ENCODE results near the gene TCF12. TPM values are rescaled to one million over a fixed set of nuclear protein-coding genes. Genes with fewer than 3 reads are reported as not detected.

The TCF12 gene
- total RNA-seq, 2 donors from 2014 or later = 44.9 to 55.5 TPM

GRCh38 chr15:57284535-57284934, 366.1 kb downstream of the TCF12 start:
- no peak for DNase-seq (ENCODE audit: low spot score in 2 of 2)
- ATAC-seq = no peak
- no peaks in the 10 kb centered on the region for H3K9me3 Mint-ChIP-seq
- peak overlapping the region in 1 of 2 donors; percentile 57 for H3K27ac Mint-ChIP-seq
- peaks cover 11 to 21% of the 10 kb centered on the region in 2 donors for H3K36me3 Mint-ChIP-seq

DNA sequence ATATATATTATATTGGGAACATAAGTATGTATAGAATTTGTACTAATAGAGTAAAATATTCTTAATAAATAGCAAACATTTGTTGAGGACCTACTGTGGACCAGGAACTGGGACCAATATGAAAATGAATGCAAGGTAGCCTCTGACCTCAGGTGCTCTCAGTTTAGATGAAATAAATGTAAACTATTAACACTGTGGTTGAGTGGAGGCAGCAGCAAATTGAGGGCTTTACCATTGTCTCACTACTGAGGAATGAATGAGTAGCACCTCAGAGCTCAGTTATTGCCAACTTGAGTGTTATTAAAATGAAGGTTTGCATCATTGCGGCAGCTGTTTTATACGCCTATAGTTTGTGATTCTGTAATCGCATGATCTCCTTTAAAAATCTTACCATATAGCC, 366.9 kb downstream of the TCF12 start:
- Mint-ChIP-seq H3K9me3 (peaks cover 3% of the 10 kb centered on the region in 2 donors), H3K36me3 (peaks cover 18 to 27% of the 10 kb centered on the region in 2 donors), H3K27ac (no peak overlapping the region)
- no peak for DNase-seq (ENCODE audit: low spot score in 2 of 2)
- no peak for ATAC-seq

GRCh38 chr15:57286446-57287122, 368.1 kb downstream of the TCF12 start:
- Mint-ChIP-seq H3K27ac (no peak overlapping the region), H3K9me3 (peaks cover 5 to 10% of the 10 kb centered on the region in 2 donors), H3K36me3 (peaks cover 27 to 33% of the 10 kb centered on the region in 2 donors)
- ATAC-seq = no peak
- no peak for DNase-seq (ENCODE audit: low spot score in 2 of 2)

DNA sequence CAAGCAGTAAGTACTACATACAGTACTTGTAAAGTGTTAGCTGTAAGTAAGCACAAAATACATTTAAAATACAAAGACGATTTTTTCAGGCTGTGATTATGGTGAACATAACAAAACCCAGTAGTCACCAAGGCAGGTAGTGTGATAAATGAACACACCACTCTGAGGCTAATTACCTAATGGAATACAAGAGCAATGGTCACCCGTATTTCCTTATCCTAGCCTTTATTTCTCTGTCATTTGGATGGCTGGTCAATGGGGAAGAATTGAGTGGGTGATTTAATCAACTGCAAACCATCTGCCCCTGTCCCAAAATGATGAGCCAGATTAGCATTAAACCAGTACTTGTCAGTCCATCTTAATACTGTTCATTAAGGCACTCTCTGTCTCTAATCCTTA, 368.7 kb downstream of the TCF12 start:
- no peak for ATAC-seq
- H3K27ac Mint-ChIP-seq = no peak overlapping the region
- peaks cover 33% of the 10 kb centered on the region in 2 donors for H3K36me3 Mint-ChIP-seq
- DNase-seq (ENCODE audit: low spot score in 2 of 2) = no peak
- H3K9me3 Mint-ChIP-seq = peaks cover 5 to 10% of the 10 kb centered on the region in 2 donors

GRCh38 chr15:57288926-57289580, 370.6 kb downstream of the TCF12 start:
- ATAC-seq (no peak), DNase-seq (ENCODE audit: low spot score in 2 of 2) (no peak)
- Mint-ChIP-seq H3K36me3 (peaks cover 28 to 35% of the 10 kb centered on the region in 2 donors), H3K9me3 (peaks cover 5 to 10% of the 10 kb centered on the region in 2 donors), H3K27ac (no peak overlapping the region)

DNA sequence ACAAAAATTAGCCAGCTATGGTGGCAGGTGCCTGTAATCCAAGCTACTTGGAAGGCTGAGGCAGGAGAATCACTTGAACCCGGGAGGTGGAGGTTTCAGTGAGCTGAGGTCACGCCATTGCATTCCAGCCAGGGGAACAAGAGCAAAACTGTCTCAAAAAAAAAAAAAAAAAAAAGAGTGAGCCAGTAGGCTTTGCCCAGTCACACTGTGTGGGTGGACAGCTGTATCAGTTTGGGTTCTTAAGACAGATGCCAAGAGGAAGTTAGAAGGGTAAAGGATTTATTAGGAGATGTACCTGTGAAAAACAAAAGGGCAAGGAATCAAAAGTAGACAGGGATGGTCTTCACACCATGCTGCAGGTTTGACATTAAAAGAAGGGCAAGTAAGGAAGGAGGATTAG, 371.7 kb downstream of the TCF12 start:
- ATAC-seq = no peak
- peak overlapping the region in 1 of 2 donors; percentile 39 for H3K27ac Mint-ChIP-seq
- peaks cover 21 to 35% of the 10 kb centered on the region in 2 donors for H3K36me3 Mint-ChIP-seq
- DNase-seq (ENCODE audit: low spot score in 2 of 2) = no peak
- peaks cover 5 to 10% of the 10 kb centered on the region in 2 donors for H3K9me3 Mint-ChIP-seq

DNA sequence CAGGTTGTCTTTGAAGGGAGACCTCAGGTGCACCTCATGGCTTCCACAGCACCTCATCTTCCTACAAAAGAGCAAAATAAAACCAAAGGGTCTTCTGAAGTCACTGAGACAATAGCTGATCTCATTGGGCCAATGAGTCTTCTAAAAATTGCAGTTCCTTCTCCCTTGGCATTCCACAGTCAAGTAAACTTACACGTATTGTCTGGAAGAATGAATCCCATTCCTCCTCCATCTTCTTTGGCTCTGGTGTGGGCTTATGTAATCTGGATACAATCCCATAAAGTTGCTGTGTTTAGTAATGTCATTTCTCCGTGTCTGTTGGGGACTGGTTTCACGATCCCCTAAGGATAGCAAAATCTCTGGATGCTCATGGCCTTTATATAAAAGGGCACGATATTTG, 372.4 kb downstream of the TCF12 start:
- Mint-ChIP-seq H3K36me3 (peaks cover 21 to 32% of the 10 kb centered on the region in 2 donors), H3K27ac (no peak overlapping the region), H3K9me3 (peaks cover 5 to 10% of the 10 kb centered on the region in 2 donors)
- DNase-seq (ENCODE audit: low spot score in 2 of 2) (no peak), ATAC-seq (no peak)

DNA sequence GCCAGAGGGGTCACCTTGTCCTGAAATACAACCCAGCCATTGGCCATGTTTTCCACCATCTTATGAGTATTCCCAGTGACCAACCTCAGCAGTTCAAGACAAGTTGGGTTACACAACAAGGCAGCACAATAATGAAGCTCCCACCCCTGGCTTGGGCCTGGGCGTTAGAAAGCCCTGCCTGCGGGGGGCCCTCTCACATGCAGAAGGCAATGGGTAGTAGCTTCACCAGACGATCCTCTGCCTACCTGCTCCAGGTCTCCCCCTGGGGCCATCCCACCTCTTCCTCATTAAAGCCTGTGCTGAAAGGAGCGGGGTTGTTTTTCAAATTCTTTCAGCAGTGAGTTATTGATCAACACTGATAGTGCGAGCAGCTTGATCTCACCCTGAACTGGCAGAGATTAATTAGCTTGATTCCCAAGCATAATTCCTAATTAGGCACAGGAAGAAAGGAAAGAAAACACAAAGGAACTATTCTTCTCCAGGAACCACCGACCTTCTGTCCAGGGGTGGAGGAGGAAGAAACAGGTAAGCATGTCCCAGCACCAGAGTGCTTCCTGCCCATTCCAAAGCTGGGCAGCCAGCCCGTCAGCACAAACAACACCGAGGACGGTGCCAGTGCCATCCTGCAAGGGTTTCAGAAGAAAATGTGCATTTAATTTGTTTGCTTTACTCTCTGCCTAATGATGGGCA, 378.2 kb downstream of the TCF12 start:
- peak overlapping the region in 1 of 2 donors; percentile 82 for H3K27ac Mint-ChIP-seq
- no peak for DNase-seq (ENCODE audit: low spot score in 2 of 2)
- ATAC-seq = no peak
- H3K9me3 Mint-ChIP-seq = no peaks in the 10 kb centered on the region
- H3K36me3 Mint-ChIP-seq = peaks cover 0 to 7% of the 10 kb centered on the region in 2 donors

GRCh38 chr15:57297163-57297593, 378.7 kb downstream of the TCF12 start:
- Mint-ChIP-seq H3K9me3 (no peaks in the 10 kb centered on the region), H3K27ac (peak overlapping the region in 1 of 2 donors; percentile 82), H3K36me3 (peaks cover 0 to 1% of the 10 kb centered on the region in 2 donors)
- ATAC-seq (no peak), DNase-seq (ENCODE audit: low spot score in 2 of 2) (no peak)

DNA sequence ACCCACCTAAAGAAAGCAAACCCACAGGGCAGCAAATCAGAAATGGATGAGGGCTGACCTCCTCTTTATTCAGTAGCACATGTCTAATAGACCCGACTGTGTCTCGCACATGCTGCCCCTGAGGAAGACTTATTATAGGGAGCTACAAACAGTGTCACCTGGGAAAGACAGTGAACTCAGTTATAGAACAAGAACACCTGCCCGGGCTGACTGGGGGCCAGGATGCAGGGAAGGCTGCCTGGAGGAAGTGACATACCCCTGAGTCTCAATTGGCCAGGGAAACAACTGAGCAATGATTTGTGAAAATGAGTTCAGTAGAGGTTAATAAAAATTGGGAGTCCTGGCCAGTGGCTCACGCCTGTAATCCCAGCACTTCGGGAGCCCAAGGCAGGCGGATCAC, 379.2 kb downstream of the TCF12 start:
- DNase-seq (ENCODE audit: low spot score in 2 of 2) = no peak
- H3K27ac Mint-ChIP-seq = no peak overlapping the region
- H3K9me3 Mint-ChIP-seq = no peaks in the 10 kb centered on the region
- no peaks in the 10 kb centered on the region for H3K36me3 Mint-ChIP-seq
- ATAC-seq = no peak

DNA sequence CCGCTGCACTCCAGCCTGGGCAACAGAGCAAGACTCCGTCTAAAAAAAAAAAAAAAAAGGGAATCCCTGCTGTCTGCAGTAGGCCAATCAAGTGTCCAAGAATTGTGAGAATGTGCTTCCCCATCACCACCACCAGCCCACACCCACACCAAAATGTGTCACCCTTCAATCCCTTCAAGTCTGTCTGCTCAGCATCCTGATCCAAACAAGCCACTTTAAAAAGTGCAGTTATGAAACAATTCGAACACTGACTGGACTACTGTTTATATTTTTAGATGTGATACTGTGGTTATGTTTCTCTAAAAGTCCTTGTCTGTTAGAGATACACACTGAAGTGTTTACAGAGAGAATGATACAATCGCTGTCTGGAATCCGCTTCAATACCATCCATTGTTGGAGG, 379.8 kb downstream of the TCF12 start:
- no peak for DNase-seq (ENCODE audit: low spot score in 2 of 2)
- H3K36me3 Mint-ChIP-seq = no peaks in the 10 kb centered on the region
- no peaks in the 10 kb centered on the region for H3K9me3 Mint-ChIP-seq
- ATAC-seq = no peak
- no peak overlapping the region for H3K27ac Mint-ChIP-seq

DNA sequence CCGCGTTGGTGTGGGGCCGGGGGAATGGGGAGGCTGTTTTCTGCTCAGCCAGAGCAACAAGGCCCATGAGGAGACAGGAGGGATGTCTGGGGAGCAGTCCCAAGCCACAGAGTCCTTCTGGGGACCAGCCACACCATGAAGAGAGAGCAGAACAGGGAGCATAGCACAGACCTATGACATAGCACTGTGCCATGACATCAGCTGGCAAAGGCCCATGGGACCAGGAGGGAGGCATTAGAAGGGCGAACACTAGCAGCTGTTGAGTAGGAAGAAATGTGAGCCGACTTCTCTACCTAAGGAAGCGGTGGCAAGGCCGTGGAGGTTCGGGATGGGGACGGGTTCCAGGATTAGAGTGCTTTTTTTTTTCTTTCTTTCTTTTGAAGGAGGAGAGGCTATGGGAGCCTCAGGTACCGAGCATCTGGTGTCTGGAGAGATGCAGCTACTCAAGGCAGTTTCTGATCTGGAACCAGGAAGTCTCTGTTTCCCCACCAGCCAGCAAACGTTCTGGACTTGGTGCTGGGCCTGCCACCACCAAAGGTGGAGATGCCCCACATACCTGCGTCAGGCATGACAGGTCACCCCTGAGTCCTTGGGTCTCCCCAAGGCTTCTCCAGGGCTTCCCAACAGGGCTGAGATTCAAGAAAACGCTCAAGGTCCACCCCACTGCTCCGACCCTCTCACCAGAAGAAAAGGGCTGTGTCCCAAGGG, 380.6 kb downstream of the TCF12 start:
- Mint-ChIP-seq H3K36me3 (no peaks in the 10 kb centered on the region), H3K9me3 (no peaks in the 10 kb centered on the region), H3K27ac (peak overlapping the region; percentile 18 to 20)
- DNase-seq (ENCODE audit: low spot score in 2 of 2) = no peak
- ATAC-seq = no peak

GRCh38 chr15:57301307-57301706, 382.9 kb downstream of the TCF12 start:
- H3K36me3 Mint-ChIP-seq = no peaks in the 10 kb centered on the region
- H3K9me3 Mint-ChIP-seq = no peaks in the 10 kb centered on the region
- DNase-seq (ENCODE audit: low spot score in 2 of 2) (no peak), ATAC-seq (no peak)
- H3K27ac Mint-ChIP-seq = no peak overlapping the region

- ATAC-seq (no peak), DNase-seq (ENCODE audit: low spot score in 2 of 2) (no peak)
- Mint-ChIP-seq H3K9me3 (no peaks in the 10 kb centered on the region), H3K36me3 (no peaks in the 10 kb centered on the region), H3K27ac (no peak overlapping the region)
These were observed 384.3 kb downstream of the TCF12 start for GRCh38 chr15:57302640-57303257.

DNA sequence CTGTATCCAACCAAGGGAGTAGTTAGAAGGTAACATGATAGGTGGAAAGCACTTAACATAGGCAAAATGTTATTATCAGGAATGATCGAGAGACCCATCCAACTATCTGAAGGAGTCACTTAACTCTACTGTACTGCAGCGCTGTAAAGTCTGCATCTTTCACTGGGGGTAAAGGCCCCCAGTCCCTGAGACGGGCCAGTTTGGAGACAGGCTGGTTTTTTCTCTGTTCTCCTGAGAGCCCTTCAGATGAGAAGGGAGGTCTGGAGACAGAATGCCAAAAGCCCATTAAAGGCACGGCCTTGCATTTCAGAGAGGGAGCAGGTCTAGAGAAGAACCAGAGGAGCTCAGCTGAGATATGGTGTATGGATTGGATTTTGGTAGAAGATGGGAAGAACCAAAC, 386.6 kb downstream of the TCF12 start:
- DNase-seq (ENCODE audit: low spot score in 2 of 2) (no peak), ATAC-seq (no peak)
- no peaks in the 10 kb centered on the region for H3K36me3 Mint-ChIP-seq
- H3K27ac Mint-ChIP-seq = no peak overlapping the region
- no peaks in the 10 kb centered on the region for H3K9me3 Mint-ChIP-seq

GRCh38 chr15:57306161-57306943, 387.9 kb downstream of the TCF12 start:
- DNase-seq (ENCODE audit: low spot score in 2 of 2) = peak; percentile 71 to 97
- H3K27ac Mint-ChIP-seq = peak overlapping the region; percentile 18 to 64
- no peaks in the 10 kb centered on the region for H3K9me3 Mint-ChIP-seq
- no peaks in the 10 kb centered on the region for H3K36me3 Mint-ChIP-seq
- peak; percentile 86 to 88 for ATAC-seq

Measured in activated naive CD4-positive, alpha-beta T cell treated with anti-CD3 and anti-CD28 coated beads, Interleukin-2, amount 50 U/mL, for 72 hours (primary cell).